DOHH2 (cell line): ENCODE data around the gene PPP1R11.

Source experiments
- CTCF ChIP-seq: fragments of 200-600 bp; sonication (generic); IDR thresholded peaks from one replicate; pipeline ENCODE4 v1.5.1; 2014; ENCODE audit warnings: antibody characterized with exemption, mild to moderate bottlenecking, low read depth, low read length; ENCODE audit not compliant: poor library complexity, severe bottlenecking
- EZH2phosphoT487 ChIP-seq: fragments of 200-600 bp; sonication (generic); IDR thresholded peaks from 2 replicates; pipeline ENCODE4 v1.6.1; 2017; ENCODE audit warnings: borderline replicate concordance, mild to moderate bottlenecking, antibody characterized with exemption, low read length, moderate library complexity, mixed read lengths

DNA sequence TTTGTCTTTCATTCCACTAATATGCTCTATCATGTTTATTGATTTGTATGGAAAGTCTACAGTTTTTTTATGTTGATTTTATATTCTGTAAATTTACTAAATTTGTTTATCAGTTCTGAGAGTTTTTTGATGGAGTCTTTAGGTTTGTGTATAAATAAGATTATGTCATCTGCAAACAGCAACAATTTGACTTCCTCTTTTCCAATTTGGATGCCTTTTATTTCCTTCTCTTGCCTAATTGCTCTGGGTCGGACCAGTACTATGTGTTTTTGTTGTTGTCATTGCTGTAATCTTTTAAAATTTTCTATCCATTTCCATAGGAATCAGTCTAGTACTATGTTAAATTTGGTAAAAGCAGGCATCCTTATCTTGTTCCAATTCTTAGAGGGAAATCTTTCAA, 37.4 kb upstream of the PPP1R11 start:
- TF ChIP-seq CTCF = no peak
- no peak for TF ChIP-seq EZH2phosphoT487
